ENCODE data around the gene KIAA1549. TPM values are rescaled to one million over a fixed set of nuclear protein-coding genes. Genes with fewer than 3 reads are reported as not detected.

KIAA1549 gene
- total RNA-seq, 4 donors from 2014 or later = 2.3 to 3.2 (median 2.8) TPM

- WGBS = 86% methylated on average over 11 of the region's 11 CpGs
- intact Hi-C loops (cut with DNase I) = no loop called here
- peaks cover 0 to 9% (median 3%) of the 10 kb centered on the region in 4 donors for H3K36me3 ChIP-seq
- peaks cover 0 to 4% (median 0%) of the 10 kb centered on the region in 4 donors for H3K4me1 ChIP-seq
- H3K27ac ChIP-seq (replicated peaks in 1 of 4) = no peak overlapping the region
- no peak for DNase-seq (ENCODE audit: extremely low spot score)
- H3K4me3 ChIP-seq = no peak overlapping the region
- no peaks in the 10 kb centered on the region for H3K9me3 ChIP-seq
- TF ChIP-seq POLR2A (IDR thresholded peaks at IDR 0.05; ENCODE audit: low read depth) = no peak
- no peak for TF ChIP-seq CTCF (IDR thresholded peaks at IDR 0.05)
- no peak for TF ChIP-seq EP300 (IDR thresholded peaks at IDR 0.05)
- no peak for TF ChIP-seq POLR2AphosphoS5 (IDR thresholded peaks at IDR 0.05)
- H3K27me3 ChIP-seq = no peaks in the 10 kb centered on the region
Observed at GRCh38 chr7:138835087-138835486, 146.1 kb downstream of the KIAA1549 start.

GRCh38 chr7:138834583-138834982, 146.6 kb downstream of the KIAA1549 start:
- H3K4me3 ChIP-seq = no peak overlapping the region
- intact Hi-C loops (cut with DNase I) = no loop called here
- H3K4me1 ChIP-seq = peaks cover 0 to 4% (median 0%) of the 10 kb centered on the region in 4 donors
- 96% methylated on average over 9 of the region's 9 CpGs for WGBS
- no peak for TF ChIP-seq POLR2A (IDR thresholded peaks at IDR 0.05; ENCODE audit: low read depth)
- no peak for TF ChIP-seq CTCF (IDR thresholded peaks at IDR 0.05)
- no peak for TF ChIP-seq POLR2AphosphoS5 (IDR thresholded peaks at IDR 0.05)
- no peak for TF ChIP-seq EP300 (IDR thresholded peaks at IDR 0.05)
- peaks cover 0 to 9% (median 3%) of the 10 kb centered on the region in 4 donors for H3K36me3 ChIP-seq
- DNase-seq (ENCODE audit: extremely low spot score) = no peak
- no peaks in the 10 kb centered on the region for H3K9me3 ChIP-seq
- H3K27ac ChIP-seq (replicated peaks in 1 of 4) = no peak overlapping the region
- H3K27me3 ChIP-seq = no peaks in the 10 kb centered on the region

DNA sequence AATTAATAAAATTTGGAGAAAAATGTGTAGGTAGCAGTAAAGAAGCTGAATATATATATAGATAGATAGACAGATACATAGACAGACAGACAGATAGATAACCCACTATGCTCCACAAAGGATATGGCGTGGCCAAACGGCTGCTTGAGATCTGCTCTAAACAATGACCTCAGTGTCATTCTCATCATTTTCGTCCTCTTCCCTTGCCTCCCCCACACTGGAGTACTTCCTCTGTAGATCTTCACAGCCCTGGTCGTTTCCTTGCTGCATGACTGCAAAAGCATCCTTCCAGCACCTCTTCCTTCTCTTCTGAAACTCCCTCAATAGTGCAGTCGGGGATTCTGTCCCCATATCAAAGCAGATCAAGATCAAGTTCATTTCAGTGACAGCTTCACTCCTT, 147.6 kb downstream of the KIAA1549 start:
- H3K4me3 ChIP-seq = no peak overlapping the region
- no peak for DNase-seq (ENCODE audit: extremely low spot score)
- TF ChIP-seq POLR2A (IDR thresholded peaks at IDR 0.05; ENCODE audit: low read depth) (no peak), CTCF (IDR thresholded peaks at IDR 0.05) (no peak)
- no peaks in the 10 kb centered on the region for H3K27me3 ChIP-seq
- H3K9me3 ChIP-seq = no peaks in the 10 kb centered on the region
- H3K36me3 ChIP-seq = peaks cover 0 to 9% (median 3%) of the 10 kb centered on the region in 4 donors
- whole genome bisulfite sequencing = 72% methylated on average over 5 of the region's 5 CpGs
- intact Hi-C loops (cut with DNase I) = no loop called here
- H3K4me1 ChIP-seq = peaks cover 0 to 4% (median 0%) of the 10 kb centered on the region in 4 donors
- no peak overlapping the region for H3K27ac ChIP-seq (replicated peaks in 1 of 4)

- Histone ChIP-seq H3K27ac (replicated peaks in 1 of 4) (no peak overlapping the region), H3K27me3 (no peaks in the 10 kb centered on the region), H3K9me3 (no peaks in the 10 kb centered on the region), H3K4me1 (peaks cover 0 to 2% (median 0%) of the 10 kb centered on the region in 4 donors), H3K4me3 (no peak overlapping the region), H3K36me3 (peaks cover 0 to 9% (median 3%) of the 10 kb centered on the region in 4 donors)
- no peak for TF ChIP-seq POLR2AphosphoS5 (IDR thresholded peaks at IDR 0.05)
- TF ChIP-seq POLR2A (IDR thresholded peaks at IDR 0.05; ENCODE audit: low read depth) = no peak
- no peak for TF ChIP-seq CTCF (IDR thresholded peaks at IDR 0.05)
- no peak for TF ChIP-seq EP300 (IDR thresholded peaks at IDR 0.05)
- intact Hi-C loops (cut with DNase I) = no loop called here
- no peak for DNase-seq (ENCODE audit: extremely low spot score)
- 90% methylated on average over 10 of the region's 10 CpGs for WGBS
Observed at GRCh38 chr7:138832966-138833365, 148.2 kb downstream of the KIAA1549 start.

- 86% methylated on average over 11 of the region's 11 CpGs for WGBS
- Histone ChIP-seq H3K4me3 (no peak overlapping the region), H3K27ac (replicated peaks in 1 of 4) (no peak overlapping the region), H3K4me1 (no peaks in the 10 kb centered on the region), H3K9me3 (peaks cover 0 to 8% (median 0%) of the 10 kb centered on the region in 4 donors), H3K36me3 (no peaks in the 10 kb centered on the region), H3K27me3 (no peaks in the 10 kb centered on the region)
- no peak for DNase-seq (ENCODE audit: extremely low spot score)
- no peak for TF ChIP-seq CTCF (IDR thresholded peaks at IDR 0.05)
- TF ChIP-seq POLR2A (IDR thresholded peaks at IDR 0.05; ENCODE audit: low read depth) = no peak
- TF ChIP-seq POLR2AphosphoS5 (IDR thresholded peaks at IDR 0.05) = no peak
- TF ChIP-seq EP300 (IDR thresholded peaks at IDR 0.05) = no peak
- intact Hi-C loops (cut with DNase I) = no loop called here
Observed at GRCh38 chr7:138829335-138829734, 151.9 kb downstream of the KIAA1549 start.
